ENCODE results near the gene PACRG. TPM values are rescaled to one million over a fixed set of nuclear protein-coding genes. Genes with fewer than 3 reads are reported as not detected.

Gene PACRG
- polyA plus RNA-seq, 1 donor (not counting 4 experiments of a cell fraction or from before 2014, with no cell fraction given) = 0.31 TPM

GRCh38 chr6:163296835-163297519 is 569.2 kb downstream of the PACRG start:
- no peak for DNase-seq (ENCODE audit: low read depth, low spot score)
- Histone ChIP-seq H3K79me2 (ENCODE audit: control insufficient read depth, insufficient read depth, low read length) (no peaks in the 10 kb centered on the region), H4K20me1 (ENCODE audit: control insufficient read depth, extremely low read depth, insufficient read depth, low read length) (no peaks in the 10 kb centered on the region), H3K27ac (ENCODE audit: control insufficient read depth, insufficient read depth, low read length) (no peak overlapping the region), H3K9me3 (ENCODE audit: control insufficient read depth, low read depth, low read length) (no peaks in the 10 kb centered on the region), H3K4me2 (ENCODE audit: control insufficient read depth, extremely low read depth, insufficient read depth, low read depth, low read length) (no peak overlapping the region), H3K4me1 (ENCODE audit: control insufficient read depth, extremely low read depth, insufficient read depth, low read length) (no peaks in the 10 kb centered on the region), H2AFZ (ENCODE audit: control insufficient read depth, low read length) (no peak overlapping the region), H3K4me3 (ENCODE audit: control insufficient read depth in 2 of 3, extremely low read depth in 1 of 3, insufficient read depth in 2 of 3, low read depth in 1 of 3, low read length in 3 of 3) (no peak overlapping the region), H3K36me3 (ENCODE audit: control insufficient read depth in 2 of 2, extremely low read depth in 1 of 2, insufficient read depth in 2 of 2, low read length in 2 of 2) (no peaks in the 10 kb centered on the region), H3K27me3 (ENCODE audit: control insufficient read depth, extremely low read depth, insufficient read depth, low read length) (no peaks in the 10 kb centered on the region), H3K9ac (ENCODE audit: control insufficient read depth, extremely low read depth, insufficient read depth, low read length) (no peak overlapping the region), H3K9me1 (ENCODE audit: control insufficient read depth, extremely low read depth, insufficient read depth, low read length) (no peaks in the 10 kb centered on the region)
- no peak for FAIRE-seq
- dilution Hi-C loops (cut with MboI; ENCODE audit: extremely low pct_ligation_motif_present, low sequenced_read_pairs) = no loop called here
- TF ChIP-seq EZH2 (IDR thresholded peaks at IDR 0.05; ENCODE audit: low read length) (no peak), CTCF (optimal IDR thresholded peaks at IDR 0.05 in 1 of 3, IDR thresholded peaks at IDR 0.05 in 1 of 3, conservative IDR thresholded peaks at IDR 0.05 in 1 of 3; ENCODE audit: extremely low read depth in 1 of 3, insufficient read depth in 2 of 3, low read length in 3 of 3) (no peak)

GRCh38 chr6:163298079-163298830 is 570.5 kb downstream of the PACRG start:
- H3K9me1 ChIP-seq (ENCODE audit: control insufficient read depth, extremely low read depth, insufficient read depth, low read length) = no peaks in the 10 kb centered on the region
- TF ChIP-seq EZH2 (IDR thresholded peaks at IDR 0.05; ENCODE audit: low read length) (no peak), CTCF (optimal IDR thresholded peaks at IDR 0.05 in 1 of 3, IDR thresholded peaks at IDR 0.05 in 1 of 3, conservative IDR thresholded peaks at IDR 0.05 in 1 of 3; ENCODE audit: extremely low read depth in 1 of 3, insufficient read depth in 2 of 3, low read length in 3 of 3) (no peak)
- no peaks in the 10 kb centered on the region for H3K79me2 ChIP-seq (ENCODE audit: control insufficient read depth, insufficient read depth, low read length)
- no peak overlapping the region for H2AFZ ChIP-seq (ENCODE audit: control insufficient read depth, low read length)
- no peaks in the 10 kb centered on the region for H3K4me1 ChIP-seq (ENCODE audit: control insufficient read depth, extremely low read depth, insufficient read depth, low read length)
- FAIRE-seq (no peak), DNase-seq (ENCODE audit: low read depth, low spot score) (no peak)
- H4K20me1 ChIP-seq (ENCODE audit: control insufficient read depth, extremely low read depth, insufficient read depth, low read length) = no peaks in the 10 kb centered on the region
- no peak overlapping the region for H3K4me2 ChIP-seq (ENCODE audit: control insufficient read depth, extremely low read depth, insufficient read depth, low read depth, low read length)
- H3K27me3 ChIP-seq (ENCODE audit: control insufficient read depth, extremely low read depth, insufficient read depth, low read length) = no peaks in the 10 kb centered on the region
- H3K9ac ChIP-seq (ENCODE audit: control insufficient read depth, extremely low read depth, insufficient read depth, low read length) = no peak overlapping the region
- H3K36me3 ChIP-seq (ENCODE audit: control insufficient read depth in 2 of 2, extremely low read depth in 1 of 2, insufficient read depth in 2 of 2, low read length in 2 of 2) = no peaks in the 10 kb centered on the region
- no peak overlapping the region for H3K27ac ChIP-seq (ENCODE audit: control insufficient read depth, insufficient read depth, low read length)
- dilution Hi-C loops (cut with MboI; ENCODE audit: extremely low pct_ligation_motif_present, low sequenced_read_pairs) = no loop called here
- H3K9me3 ChIP-seq (ENCODE audit: control insufficient read depth, low read depth, low read length) = no peaks in the 10 kb centered on the region
- H3K4me3 ChIP-seq (ENCODE audit: control insufficient read depth in 2 of 3, extremely low read depth in 1 of 3, insufficient read depth in 2 of 3, low read depth in 1 of 3, low read length in 3 of 3) = no peak overlapping the region
